Activated CD4-positive, alpha-beta T cell treated with anti-CD3 and anti-CD28 coated beads, Interleukin-2, Interleukin-6, amounts not matched to agents 100 ng/mL and 50 ng/mL, durations not matched to agents 16 hours and 8 hours (primary cell): ENCODE measurements around the gene MRS2.
"Not testable (repeated sequence)": the region's sequence is repeated elsewhere in the genome, so short reads cannot be mapped to it uniquely, and the experiment has no call there.

Source experiments
- DNase-seq: peaks from one replicate; pipeline ENCODE4 v3.0.0-alpha.2; 2020

The MRS2 gene

GRCh38 chr6:24391208-24391607 is 11.5 kb upstream of the MRS2 start:
- DNase-seq: no peak

- DNase-seq: no peak
Measured at GRCh38 chr6:24391756-24392405, 10.9 kb upstream of the MRS2 start.

- DNase-seq: no peak
Measured at GRCh38 chr6:24394061-24394779, 8.5 kb upstream of the MRS2 start.

DNA sequence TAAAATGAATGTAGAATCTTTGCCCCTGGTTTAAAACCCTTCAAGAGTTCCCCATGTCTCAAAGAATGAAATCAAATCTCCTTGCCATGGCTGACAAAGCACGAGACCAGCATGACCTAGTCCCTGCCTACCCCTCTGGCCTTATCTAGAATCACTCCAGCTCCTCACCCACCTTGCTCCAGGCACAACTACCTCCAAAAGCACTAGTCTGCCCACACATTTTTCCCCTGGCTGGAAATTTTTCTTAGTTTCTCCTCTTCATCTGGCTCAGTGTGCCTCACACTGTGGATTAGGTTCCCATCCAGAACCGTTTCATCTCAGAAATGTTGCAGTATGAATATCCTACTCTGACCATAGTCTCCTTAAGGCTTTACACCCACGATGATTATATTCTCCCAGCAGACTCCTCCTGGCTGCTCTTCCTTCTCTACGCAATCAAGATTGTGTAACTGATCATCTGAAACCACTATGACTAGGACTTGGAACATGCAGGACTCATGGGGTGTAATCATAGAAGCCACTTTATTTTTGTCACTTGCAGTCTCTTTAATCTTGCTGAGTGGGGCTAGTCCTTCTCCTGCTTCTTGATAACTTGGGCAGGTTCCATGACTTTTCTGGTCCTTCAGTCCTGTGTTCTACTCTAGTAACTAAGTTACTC is 7.8 kb upstream of the MRS2 start:
- DNase-seq: no peak

GRCh38 chr6:24396824-24397223 is 5.9 kb upstream of the MRS2 start:
- no peak for DNase-seq

DNA sequence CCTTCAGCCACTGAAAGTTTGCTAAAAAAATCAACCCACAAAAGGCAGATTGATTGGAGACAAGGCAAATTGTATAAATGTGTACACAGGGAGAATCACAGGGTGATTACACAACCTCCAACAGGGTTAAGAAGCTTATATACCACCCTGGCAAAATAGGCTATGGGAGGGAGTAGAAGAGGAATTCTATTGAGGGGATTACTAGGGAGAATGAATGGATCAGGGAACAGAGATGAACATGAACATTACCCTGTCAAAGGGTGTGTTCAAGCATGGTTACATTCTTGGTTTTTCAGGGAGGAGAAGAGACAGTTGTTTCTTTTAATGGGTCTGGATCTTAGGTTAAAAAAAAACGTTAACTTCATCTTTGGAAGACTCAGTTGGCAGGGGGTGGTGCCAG is 5.1 kb upstream of the MRS2 start:
- DNase-seq: no peak

- not testable (repeated sequence) for DNase-seq
Measured at GRCh38 chr6:24400045-24401039, 2.4 kb upstream of the MRS2 start.

DNA sequence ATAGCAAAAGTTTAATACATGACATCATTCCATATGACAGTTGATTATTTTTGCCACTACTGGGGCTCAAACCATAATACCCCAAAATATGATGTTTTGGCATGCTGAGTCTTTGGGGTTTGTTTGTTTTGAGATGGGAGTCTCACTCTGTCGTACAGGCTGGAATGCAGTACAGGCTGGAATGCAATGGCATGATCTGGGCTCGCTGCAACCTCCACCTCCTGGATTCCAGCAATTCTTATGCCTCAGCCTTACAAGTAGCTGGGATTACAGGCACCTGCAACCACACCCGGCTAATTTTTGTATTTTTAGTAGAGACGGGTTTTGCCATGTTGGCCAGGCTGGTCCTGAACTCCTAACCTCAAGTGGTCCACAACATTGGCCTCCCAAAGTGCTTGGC is 1.3 kb upstream of the MRS2 start:
- DNase-seq: no peak

DNA sequence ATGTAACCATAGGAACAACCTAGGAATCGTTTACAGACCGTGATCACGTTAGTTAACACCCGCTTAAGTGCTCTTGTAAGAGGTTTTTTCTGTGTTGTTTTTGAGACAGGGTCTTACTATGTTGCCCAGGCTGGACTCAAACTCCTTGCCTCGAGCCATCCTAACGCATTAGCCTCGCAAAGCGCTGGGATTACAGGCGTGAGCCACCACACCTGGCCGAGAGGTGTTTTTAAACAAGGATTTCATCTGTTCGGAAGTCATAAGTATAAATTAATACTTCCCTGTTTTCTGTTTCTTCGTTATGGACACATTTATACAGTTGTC is 727 bp downstream of the MRS2 start:
- DNase-seq: no peak

DNA sequence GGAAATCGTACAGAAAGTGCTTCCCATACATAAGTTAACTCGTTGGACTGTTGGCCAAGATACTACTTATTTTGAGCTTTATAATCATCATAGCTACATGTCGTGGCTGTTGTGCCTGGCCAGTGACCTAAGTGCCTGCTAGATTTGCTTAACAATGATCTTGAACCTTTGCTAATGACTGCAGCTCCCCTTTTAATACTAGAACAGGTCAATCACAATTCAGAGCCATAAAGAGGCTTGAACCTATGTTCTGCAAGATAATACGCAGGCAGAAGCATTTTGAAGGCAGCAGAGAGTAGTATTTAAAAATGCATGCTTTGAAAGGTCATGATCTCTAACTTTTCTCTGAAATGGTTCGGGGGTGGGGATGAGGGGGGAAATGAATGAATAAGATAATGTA is 2.5 kb downstream of the MRS2 start:
- DNase-seq: no peak

- no peak for DNase-seq
Measured at GRCh38 chr6:24408719-24409410, 6.1 kb downstream of the MRS2 start.

GRCh38 chr6:24410622-24411021 is 7.9 kb downstream of the MRS2 start:
- DNase-seq: no peak

DNA sequence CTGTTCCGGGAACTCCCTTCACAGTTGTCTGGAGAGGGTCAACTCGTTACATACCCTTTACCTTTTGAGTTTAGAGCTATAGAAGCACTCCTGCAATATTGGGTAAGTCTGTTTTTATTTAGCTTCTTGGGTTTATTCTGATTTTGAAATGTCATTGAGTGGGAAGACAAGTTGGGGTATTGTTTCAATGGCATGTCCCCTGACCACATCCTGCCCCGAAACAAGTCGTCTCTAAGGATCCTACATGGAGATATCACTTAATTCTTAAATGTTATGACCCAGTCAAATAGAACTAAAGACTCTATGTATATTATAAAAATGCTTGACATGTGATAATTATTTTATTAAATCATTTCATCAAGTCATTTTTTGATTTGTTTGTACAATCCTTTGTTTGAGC is 9.6 kb downstream of the MRS2 start:
- no peak for DNase-seq

DNA sequence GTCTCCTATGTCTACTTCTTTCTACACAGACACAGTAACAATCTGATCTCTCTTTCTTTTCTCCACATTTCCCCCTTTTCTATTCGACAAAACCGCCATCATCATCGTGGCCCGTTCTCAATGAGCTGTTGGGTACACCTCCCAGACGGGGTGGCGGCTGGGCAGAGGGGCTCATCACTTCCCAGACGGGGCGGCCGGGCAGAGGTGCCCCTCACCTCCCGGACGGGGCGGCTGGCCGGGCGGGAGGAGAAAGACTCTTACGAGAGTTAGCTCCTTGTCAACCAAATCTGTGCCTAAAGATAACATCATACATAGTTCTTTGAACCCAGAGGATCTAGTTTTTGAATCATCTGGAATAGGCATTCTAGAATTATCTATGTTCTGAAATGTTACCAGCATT is 11.8 kb downstream of the MRS2 start:
- DNase-seq: not testable (repeated sequence)

DNA sequence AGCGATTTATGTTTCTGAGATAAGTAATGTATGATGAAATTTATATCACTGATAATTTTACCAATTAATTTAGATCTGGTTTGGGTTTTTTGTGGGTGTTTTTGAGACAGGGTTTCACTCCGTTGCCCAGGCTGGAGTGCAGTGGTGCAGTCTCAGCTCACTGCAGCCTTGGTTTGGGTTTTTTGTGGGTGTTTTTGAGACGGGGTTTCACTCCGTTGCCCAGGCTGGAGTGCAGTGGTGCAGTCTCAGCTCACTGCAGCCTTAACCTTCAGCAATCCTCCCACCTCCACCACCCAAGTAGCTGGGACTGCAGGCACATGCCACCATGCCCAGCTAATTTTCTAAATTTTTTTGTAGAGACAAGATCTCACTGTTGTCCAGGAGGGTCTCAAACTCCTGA is 13.0 kb downstream of the MRS2 start:
- DNase-seq: no peak

- no peak for DNase-seq
Measured at GRCh38 chr6:24419526-24419925, 16.8 kb downstream of the MRS2 start.

- DNase-seq: no peak
Measured at GRCh38 chr6:24425091-24425490, 22.4 kb downstream of the MRS2 start.

GRCh38 chr6:24426729-24427446 is 24.2 kb downstream of the MRS2 start:
- DNase-seq: no peak

- DNase-seq: no peak
Measured at GRCh38 chr6:24428615-24429014, 25.9 kb downstream of the MRS2 start.

- DNase-seq: no peak
Measured at GRCh38 chr6:24429146-24429545, 26.4 kb downstream of the MRS2 start.

DNA sequence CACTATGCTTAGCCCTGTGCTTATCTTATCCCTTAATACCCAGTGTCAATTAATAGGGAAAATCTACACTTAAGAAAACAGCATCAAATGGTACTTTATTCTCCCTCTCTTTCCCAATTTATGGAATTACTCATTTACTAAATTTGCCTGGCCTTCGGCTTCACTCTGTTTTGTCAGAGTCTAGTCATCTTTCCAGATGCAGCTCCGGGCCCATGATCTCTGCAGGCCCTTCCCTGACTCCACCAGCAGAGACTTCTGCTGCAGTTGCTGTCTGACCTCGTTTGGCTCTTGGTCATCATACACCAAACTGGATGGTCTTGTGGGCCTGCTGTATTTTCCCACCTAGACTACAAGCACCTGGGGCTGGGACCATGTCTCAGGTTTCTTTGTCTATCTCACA is 27.4 kb downstream of the MRS2 start:
- no peak for DNase-seq

GRCh38 chr6:24431045-24431451 is 28.3 kb downstream of the MRS2 start:
- peak; percentile 52 for DNase-seq
